GM21723 (cell line): Measurements from ENCODE around the gene ALDH5A1.

Experiments
- ATAC-seq: cut with Tn5 transposase; IDR thresholded peaks from one replicate; pipeline ENCODE4 v1.9.1; 2021; ENCODE audit warnings: mild to moderate bottlenecking, moderate library complexity; ENCODE audit not compliant: unreplicated experiment

ALDH5A1 gene

DNA sequence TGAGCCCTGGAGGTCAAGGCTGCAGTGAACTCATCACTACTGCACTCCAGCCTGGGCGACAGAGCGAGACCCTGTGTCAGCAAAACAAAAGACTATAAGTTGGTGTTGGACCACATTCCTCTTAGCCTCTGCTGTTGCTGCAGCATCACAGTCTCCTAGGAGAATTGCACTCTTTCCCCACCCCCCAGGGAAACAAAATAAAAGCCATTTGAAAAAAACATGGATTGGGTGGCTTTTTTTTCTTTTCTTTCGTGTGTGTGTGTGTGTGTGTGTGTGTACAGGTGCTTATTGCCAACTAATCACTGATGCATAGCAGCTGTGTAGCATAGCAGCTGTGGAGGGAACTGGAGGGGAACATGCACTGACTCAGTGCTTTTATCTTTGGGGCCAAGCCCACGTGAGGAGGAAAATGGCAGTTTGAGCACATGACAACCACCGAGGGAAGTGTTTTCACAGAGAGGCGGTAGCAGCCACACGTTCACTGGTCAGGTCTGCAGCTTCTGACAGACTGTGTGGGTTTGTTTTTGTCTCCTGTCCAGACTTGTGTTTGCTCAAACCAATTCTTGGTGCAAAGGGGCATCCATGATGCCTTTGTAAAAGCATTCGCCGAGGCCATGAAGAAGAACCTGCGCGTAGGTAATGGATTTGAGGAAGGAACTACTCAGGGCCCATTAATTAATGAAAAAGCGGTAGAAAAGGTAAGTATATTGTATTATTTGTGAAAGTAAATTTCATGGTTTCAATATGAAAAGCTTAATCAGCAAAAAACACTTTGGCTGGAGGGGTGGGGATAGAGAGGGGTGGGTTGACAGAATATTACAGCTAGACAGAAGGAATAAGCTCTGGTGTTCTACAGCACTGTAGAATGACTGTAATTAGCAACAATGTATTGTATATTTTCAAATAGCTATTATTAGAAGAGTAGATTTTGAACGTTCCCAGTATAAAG is 27.7 kb downstream of the ALDH5A1 start:
- peak; percentile 37 for ATAC-seq

DNA sequence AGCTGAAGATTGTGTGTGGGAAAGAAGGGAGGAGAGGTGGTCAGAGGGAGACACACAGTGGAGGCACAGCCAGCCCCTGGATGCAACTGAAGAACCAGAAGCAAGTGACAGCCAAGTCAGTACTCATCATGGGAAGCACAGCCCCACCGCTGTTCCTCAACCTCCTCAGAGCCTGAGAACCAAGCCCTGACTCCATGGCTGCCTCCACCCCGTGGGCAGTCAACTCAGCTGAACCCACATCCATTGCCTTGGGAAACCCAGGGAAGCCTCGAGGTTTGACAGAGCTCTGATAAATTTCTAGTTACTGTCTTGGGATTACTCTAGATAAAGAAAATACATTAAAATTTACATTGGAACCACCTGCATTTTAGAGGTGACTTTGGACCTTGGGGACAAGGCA is 29.6 kb downstream of the ALDH5A1 start:
- no peak for ATAC-seq

DNA sequence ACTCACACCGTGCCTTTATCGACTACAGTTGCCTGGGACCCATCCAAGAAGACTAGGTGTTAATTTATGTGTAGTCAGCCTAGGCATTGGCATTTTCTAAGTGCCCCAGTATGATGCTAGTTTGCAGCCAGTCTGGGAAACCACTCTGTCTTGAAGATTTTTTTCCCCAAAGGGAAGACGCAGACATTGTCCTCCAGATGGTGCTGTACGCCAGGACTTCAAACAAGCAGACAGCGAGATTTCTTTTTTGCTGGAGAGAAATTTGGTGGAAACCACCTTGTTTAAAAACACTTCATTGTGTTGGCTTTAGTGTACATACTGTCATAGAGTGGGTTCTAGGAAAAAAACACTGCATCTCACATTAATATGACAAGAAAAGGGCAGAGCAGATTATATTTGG is 30.0 kb downstream of the ALDH5A1 start:
- ATAC-seq, result no peak

DNA sequence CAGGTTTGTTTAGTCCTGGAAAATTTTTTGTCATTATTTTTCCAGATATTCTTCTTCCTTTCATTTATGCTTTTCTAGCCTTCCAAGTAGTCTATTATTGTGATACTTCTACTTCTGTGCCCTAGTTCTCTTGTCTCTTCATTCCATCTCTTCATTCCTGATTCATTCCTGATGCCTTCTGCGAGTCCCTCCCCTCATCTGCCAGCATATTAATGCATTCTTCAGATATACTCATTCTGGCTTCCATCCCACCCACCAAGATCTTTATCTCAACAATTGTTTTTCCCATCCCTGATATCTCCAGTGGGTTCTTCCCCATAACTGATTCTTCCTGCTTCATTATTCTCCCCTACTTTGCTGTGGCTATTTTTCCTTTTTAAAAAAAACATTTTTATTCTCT is 35.2 kb downstream of the ALDH5A1 start:
- no peak for ATAC-seq

DNA sequence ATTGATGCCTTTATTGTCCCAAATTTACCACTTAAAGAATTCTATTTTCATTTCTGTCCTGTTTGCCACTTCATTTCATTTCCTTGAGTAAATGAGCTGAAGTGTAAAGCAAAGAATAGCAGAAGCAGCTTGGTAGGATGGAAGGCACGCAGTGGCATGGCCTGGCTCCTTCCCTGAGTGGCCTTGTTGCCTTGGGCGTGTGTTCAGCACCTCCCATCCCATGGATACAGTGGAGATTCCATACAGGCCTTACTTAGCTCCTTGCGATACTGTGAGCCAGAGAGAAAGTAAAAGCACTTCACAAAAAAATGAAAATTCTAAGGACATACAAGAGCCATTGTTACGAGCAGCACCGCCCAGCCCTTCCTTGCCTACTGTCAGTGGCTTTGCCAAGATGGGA is 39.6 kb downstream of the ALDH5A1 start:
- ATAC-seq, result no peak

DNA sequence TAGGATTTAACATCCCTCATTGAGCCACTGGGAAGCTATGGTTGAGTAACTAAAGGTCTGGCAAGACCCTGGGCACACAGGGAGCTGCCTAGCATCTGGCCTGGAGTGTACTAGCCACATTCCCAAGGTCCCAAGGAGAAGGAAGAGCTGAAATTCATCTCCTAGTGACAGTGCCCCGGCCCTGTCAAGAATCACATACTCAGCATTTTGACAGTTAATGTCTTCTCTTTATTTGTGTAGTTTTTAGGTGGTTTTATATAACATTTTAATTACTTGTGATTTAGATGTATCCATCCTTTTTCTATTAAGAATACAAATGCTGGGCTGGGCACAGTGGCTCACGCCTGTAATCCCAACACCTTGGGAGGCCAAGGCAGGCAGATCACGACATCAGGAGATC is 40.4 kb downstream of the ALDH5A1 start:
- ATAC-seq, result no peak

DNA sequence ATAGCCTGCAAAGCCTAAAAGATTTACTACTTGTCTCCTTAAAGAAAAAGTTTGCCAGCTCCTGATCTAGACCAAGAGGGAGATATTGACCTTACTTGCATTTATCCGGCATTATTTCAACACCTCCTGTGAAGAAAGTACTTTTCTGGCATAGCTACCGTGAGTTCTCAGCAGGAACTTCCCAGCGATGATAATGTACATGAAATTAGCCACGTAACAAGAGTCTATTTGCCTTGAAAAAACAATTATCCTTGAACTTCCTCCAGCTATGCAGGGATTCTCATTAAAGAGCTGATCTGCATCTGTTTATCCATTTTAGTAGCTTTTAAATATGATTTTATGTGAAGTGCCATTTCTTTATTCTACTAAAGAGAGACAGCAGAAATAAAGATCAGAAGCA is 41.7 kb downstream of the ALDH5A1 start:
- no peak for ATAC-seq

DNA sequence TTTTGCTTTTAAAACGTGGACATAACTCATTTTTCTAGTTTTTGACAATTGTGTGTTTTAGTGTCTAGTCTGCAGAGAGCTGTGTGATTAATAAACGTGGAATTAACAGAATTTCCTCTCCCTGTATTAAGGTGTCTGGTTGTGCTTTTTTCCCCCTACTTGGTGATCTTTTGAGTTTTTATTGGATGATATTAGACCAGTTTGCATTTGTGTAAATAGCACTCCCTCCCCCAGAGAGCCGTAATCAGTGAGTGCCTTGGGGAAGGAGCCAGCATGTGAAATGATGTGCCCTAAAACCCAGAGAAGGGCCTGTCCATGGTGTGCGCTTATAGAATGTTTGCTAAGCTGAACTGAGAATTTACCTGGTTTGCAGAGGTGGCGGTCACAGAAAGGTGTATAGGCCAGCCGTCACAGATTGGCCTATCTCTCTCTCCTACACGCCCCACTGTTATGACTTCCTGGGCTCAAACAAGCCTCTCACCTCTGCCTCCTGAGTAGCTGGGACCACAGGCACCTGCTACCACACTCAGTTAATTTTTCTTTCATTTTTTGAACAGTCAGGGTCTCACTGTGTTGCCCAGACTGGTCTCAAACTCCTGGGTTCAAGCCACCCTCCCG is 42.4 kb downstream of the ALDH5A1 start:
- no peak for ATAC-seq

DNA sequence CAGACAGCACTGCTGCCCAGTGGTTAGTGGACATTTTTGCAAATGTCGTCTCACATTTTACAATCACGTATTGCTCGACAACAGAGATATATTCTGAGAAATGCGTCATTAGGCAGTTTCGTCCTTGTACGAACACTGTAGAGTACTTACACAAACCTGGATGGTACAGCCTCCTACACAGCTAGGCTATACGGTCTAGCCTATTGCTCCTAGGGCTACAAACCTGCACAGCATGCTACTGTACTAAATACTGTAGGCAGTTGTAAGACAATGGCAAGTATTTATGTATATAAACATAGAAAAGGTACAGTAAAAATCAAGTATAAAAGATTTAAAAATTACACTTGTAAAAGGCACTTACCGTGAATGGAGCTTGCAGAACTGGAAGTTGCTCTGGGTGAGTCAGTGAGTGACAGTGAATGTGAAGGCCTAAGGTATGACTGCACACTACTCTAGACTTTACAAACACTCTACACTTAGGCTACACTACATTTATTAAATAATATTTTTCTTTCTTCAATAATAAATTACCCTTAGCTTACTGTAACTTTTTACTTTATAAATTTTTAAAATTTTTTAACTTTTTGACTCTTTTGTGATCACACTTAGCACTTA is 43.1 kb downstream of the ALDH5A1 start:
- ATAC-seq, result no peak

DNA sequence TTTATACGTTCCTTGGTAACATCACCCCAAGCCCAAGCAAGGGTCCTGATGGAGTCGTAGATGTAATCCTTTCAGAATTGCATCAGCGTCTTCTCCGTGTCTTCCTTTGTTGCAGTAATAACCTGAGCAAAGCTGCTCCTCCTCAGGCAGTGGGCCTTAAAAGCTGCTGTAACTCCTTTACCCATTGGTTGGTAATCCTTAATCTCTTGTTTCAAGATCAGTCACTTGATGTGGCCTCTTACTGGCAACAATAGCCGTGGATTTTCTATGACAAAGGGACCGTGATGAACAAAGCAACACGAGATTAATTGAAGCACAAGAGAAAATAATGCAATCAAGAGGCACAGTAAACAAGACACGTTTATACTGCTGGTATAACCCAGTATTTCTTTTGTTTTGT is 44.6 kb downstream of the ALDH5A1 start:
- ATAC-seq, result no peak

DNA sequence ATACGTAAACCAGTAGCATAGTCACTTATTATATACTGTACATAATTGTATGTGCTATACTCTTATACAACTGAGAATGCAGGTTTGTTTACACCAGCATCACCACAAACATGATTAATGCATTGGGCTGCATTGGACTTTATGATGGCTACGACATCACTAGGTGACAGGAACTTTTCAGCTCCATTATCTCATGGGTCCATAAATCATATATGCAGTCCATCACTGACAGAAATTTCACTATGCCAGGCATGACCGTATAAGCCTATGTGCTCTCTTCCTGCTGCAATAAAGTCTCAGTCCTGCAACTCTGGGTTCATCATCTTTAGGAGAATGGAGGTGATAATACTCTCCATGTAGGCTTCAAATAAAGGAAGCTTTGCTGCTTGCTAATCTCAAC is 45.4 kb downstream of the ALDH5A1 start:
- no peak for ATAC-seq

DNA sequence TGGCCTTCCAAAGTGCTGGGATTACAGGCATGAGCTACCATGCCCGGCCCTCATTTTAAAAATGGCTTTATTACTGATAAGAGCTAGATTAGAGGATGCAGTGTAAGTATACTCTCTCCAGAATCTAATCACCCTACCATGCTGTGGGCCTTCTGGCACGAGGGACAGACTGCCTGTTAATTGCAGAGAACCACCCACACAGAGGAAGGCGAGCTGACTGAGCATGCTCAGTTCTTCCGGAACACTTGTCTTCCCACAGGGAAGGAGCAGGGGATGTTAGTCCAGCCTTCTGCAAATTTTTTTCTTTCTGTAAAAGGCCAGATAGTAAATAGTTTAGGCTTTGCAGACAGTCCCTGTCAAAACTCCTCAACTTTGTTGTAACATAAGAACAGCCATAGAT is 48.9 kb downstream of the ALDH5A1 start:
- no peak for ATAC-seq

DNA sequence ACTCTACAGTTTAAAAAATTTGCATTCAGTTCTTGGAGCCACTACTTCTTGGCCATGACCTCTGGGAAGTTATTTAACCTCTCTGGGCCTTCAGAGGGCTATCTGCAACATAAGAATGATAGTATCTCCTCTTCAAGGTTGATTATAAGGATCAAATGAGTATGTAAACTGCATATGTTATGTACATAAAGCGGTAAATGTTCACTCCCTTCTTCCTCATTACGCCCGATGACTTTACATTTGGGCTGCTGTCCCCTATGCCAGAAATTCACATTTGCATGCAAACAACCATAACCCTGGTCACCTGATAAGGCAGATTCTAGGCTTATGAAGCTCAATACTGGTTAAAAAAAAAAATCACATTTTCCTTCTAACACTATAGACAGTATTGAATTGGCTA is 50.4 kb downstream of the ALDH5A1 start:
- ATAC-seq, result no peak

DNA sequence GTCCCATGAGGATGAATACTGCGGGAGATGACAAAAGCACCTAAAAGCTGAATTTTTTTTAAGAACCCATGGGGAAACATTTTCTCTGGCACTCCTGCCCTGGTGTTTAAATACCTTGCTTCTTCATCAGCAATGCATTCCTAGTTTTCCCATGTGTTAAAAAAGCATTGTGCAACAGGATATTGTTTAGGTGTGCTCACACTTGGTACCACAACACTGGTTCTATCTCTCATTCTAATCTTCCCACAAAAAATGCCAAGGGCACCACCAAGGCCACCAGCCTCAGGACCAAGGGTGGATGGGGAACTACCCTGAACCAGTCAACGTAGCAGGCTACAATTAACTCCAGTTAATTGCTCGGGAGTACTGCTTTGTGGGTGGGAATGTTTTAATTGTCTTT is 50.9 kb downstream of the ALDH5A1 start:
- no peak for ATAC-seq

DNA sequence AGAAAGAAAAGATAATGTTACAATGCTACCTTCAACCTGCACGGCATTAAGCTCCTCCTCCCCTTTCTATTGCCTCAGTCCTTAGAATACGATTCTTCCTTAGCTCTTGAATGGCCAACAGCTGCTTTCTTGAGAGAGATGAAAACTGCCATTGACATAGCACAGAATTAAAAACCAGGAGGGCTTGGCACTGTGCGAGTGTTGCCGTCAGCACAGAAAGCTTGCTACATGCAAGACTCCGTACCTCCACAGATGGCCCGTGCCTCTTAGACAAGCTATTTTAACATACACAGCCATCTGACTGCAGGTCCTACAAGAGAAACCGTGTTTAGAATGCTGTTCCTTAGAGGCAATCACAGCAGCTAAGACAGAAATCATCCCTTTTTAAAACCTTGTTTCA is 51.7 kb downstream of the ALDH5A1 start:
- ATAC-seq, result no peak

DNA sequence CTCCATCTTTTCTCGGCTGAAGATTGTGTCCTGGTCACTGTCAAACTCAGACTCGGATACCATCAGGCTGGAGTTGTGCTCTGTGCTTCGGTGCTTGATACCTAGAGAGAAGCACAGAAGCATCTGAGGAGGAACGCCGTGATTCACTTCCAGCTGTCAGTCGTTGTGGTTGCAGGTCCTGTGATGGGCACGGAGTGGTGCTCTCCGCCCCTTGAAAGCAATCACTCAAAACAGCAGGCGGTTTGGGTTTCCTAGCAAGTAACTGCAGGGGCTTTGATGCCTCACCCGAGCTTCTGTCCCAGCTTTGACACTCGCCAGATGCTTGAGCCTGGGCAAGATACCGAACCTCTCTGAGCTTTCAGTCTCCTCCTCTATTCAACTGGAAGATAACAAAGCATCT is 52.5 kb downstream of the ALDH5A1 start:
- peak; percentile 70 for ATAC-seq

DNA sequence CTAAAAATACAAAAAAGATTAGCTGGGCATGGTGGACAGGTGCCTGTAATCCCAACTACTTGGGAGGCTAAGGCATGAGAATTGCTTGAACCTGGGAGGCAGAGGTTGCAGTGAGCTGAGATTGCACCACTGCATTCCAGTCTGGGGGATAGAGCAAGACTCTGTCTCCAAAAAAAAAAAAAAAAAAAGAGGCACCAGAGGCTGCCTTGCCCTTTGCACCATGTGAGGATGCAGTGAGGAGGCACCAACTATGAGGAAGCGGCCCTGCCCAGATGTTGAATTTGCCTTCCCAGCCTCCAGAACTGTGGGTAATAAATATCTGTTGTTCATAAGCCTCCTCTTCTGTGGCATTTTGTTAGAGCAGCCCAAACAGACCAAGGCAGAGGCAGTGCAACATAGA is 54.4 kb downstream of the ALDH5A1 start:
- ATAC-seq, result no peak

DNA sequence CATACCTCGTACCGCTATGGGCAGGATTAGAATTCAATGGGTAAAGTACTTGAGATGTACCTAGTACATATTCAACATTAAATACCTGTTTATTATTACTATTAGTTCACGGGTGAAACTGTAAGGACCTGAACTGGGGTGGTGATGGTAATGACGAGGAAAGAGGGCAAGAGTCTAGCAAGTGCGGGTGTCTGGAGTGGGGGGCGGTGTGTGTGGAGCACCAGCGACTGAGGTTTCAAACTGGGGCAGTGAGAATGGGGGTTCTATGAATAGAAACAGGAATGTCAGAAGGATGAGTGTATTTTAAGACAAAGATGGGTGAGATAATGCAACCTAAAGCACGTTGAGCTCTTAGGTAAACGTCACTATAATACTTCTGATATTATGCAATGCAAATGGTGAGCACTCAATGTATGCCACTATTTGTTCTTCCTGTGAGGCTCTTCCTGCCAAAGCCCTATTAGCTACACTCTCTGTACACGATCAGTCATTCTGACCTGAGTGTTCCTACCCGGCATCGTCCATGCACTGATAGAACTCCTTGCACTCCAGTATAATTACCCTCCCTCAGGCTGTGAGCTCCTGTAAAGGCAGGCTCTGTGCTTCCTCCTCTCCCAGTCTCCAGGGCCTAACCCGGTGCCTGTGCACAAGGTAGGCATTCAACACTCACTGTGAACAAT is 55.0 kb downstream of the ALDH5A1 start:
- no peak for ATAC-seq

DNA sequence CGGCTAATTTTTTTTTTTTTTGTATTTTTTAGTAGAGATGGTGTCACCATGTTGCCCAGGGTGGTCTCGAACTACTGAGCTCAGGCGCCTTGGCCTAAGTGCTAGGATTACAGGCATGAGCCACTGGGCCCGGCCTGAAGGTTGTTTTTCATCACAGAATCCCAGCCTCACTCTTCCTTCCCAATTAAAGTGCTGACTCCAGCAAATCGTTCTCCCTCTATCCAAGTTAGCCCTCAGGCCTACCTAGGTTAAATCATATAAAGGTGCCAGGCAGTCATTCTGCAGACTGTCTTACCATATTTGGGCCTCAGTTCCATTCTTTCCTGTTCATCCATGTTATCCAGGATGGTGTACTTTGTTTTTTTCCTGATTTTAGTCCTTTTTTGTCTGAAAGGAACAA is 56.4 kb downstream of the ALDH5A1 start:
- ATAC-seq, result no peak

DNA sequence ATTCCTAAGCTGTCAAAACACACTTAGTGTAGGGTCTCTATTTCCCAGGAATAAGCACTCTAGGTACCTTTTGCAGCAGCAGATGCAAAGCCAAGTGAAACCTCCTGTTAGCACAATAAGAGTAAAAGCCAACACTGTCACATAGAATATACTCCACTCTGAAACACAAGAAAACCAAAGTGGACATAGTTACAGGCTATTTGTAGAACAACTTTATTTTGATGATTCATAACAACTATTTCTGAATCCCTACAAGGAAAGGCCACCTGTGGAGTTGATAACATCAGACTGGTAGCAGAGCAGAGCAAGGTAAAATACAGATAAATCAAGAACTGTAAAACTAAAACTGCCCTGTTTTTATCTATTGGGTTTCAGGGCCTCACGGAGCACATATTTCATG is 59.7 kb downstream of the ALDH5A1 start:
- ATAC-seq, result no peak

DNA sequence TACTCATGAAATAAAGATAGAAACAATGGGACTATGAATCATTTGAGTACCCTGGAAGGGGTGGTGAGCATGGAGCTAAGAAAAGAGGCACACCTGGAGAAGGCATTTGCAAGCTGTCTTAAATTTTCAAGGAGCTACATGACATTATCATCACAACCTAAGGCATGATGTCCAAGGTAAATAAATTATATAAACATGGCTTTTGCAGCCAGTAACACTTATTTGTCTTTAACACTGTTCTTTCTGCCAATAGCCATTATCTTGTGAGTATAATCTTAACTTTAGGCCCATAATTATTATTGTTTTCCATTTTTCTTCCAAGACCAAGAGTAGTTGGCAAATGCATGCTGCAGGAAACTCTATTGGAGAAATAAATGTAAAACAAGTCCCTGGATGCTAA is 63.7 kb downstream of the ALDH5A1 start:
- ATAC-seq, result no peak

DNA sequence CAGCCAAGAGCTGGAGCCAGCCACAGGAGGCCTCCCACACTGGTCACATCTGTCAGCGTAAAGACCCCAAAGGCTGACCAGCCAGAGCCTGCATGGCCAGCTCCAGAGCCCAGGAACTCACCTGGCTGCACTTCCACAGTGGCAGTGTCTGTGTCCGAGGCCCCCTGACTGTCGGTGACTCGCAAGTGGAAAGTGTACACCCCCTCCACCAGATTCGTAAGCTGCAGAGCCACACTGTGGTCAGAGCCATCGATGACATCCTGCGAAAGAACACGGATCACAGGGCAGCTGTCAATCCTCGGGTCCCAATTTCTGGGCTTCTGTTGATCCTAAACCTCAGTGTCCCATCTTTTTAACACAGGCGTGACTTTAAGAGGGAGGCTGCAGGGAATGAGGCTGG is 69.3 kb downstream of the ALDH5A1 start:
- no peak for ATAC-seq
